ENCODE results near the gene SOX15. TPM values are rescaled to one million over a fixed set of nuclear protein-coding genes. Genes with fewer than 3 reads are reported as not detected.

The SOX15 gene
- total RNA-seq, 1 donor from 2014 or later = 0.78 TPM

- peaks cover 34% of the 10 kb centered on the region for H3K36me3 Mint-ChIP-seq (ENCODE audit: unreplicated experiment)
- TF ChIP-seq CTCF (IDR thresholded peaks at IDR 0.05) = no peak
- no peaks in the 10 kb centered on the region for H3K27me3 Mint-ChIP-seq (ENCODE audit: unreplicated experiment)
- H3K9me3 Mint-ChIP-seq (ENCODE audit: unreplicated experiment) = no peaks in the 10 kb centered on the region
- no peak for DNase-seq (ENCODE audit: extremely low spot score, unreplicated experiment)
- H3K4me3 Mint-ChIP-seq (ENCODE audit: unreplicated experiment) = no peak overlapping the region
- H3K4me1 Mint-ChIP-seq (ENCODE audit: unreplicated experiment) = peaks cover 25% of the 10 kb centered on the region
- peak overlapping the region; percentile 83 for H3K27ac Mint-ChIP-seq (ENCODE audit: unreplicated experiment)
Observed at GRCh38 chr17:7590743-7591142, 849 bp upstream of the SOX15 start.

GRCh38 chr17:7589204-7589868 lies 558 bp downstream of the SOX15 start:
- no peaks in the 10 kb centered on the region for H3K27me3 Mint-ChIP-seq (ENCODE audit: unreplicated experiment)
- no peak overlapping the region for H3K4me3 Mint-ChIP-seq (ENCODE audit: unreplicated experiment)
- peak overlapping the region; percentile 23 for H3K27ac Mint-ChIP-seq (ENCODE audit: unreplicated experiment)

GRCh38 chr17:7588553-7589203 lies 1.2 kb downstream of the SOX15 start:
- peaks cover 19% of the 10 kb centered on the region for H3K36me3 Mint-ChIP-seq (ENCODE audit: unreplicated experiment)
- TF ChIP-seq CTCF (IDR thresholded peaks at IDR 0.05) = no peak
- DNase-seq (ENCODE audit: extremely low spot score, unreplicated experiment) = no peak
- H3K4me3 Mint-ChIP-seq (ENCODE audit: unreplicated experiment) = no peak overlapping the region
- H3K27ac Mint-ChIP-seq (ENCODE audit: unreplicated experiment) = no peak overlapping the region
- H3K27me3 Mint-ChIP-seq (ENCODE audit: unreplicated experiment) = no peaks in the 10 kb centered on the region
- peaks cover 39% of the 10 kb centered on the region for H3K4me1 Mint-ChIP-seq (ENCODE audit: unreplicated experiment)
- H3K9me3 Mint-ChIP-seq (ENCODE audit: unreplicated experiment) = no peaks in the 10 kb centered on the region

More at GRCh38 chr17:7589204-7589868, 558 bp downstream of the SOX15 start:
- Mint-ChIP-seq H3K4me1 (ENCODE audit: unreplicated experiment) (peaks cover 34% of the 10 kb centered on the region), H3K36me3 (ENCODE audit: unreplicated experiment) (peaks cover 25% of the 10 kb centered on the region), H3K9me3 (ENCODE audit: unreplicated experiment) (no peaks in the 10 kb centered on the region)
- peak; percentile 90 for TF ChIP-seq CTCF (IDR thresholded peaks at IDR 0.05)
- DNase-seq (ENCODE audit: extremely low spot score, unreplicated experiment) = peak; percentile 91

GRCh38 chr17:7587420-7588151 lies 2.3 kb downstream of the SOX15 start:
- H3K27ac Mint-ChIP-seq (ENCODE audit: unreplicated experiment) = peak overlapping the region; percentile 54
- no peak for DNase-seq (ENCODE audit: extremely low spot score, unreplicated experiment)

More at GRCh38 chr17:7587420-7588151, 2.3 kb downstream of the SOX15 start:
- Mint-ChIP-seq H3K4me3 (ENCODE audit: unreplicated experiment) (no peak overlapping the region), H3K27me3 (ENCODE audit: unreplicated experiment) (no peaks in the 10 kb centered on the region), H3K36me3 (ENCODE audit: unreplicated experiment) (peaks cover 12% of the 10 kb centered on the region), H3K9me3 (ENCODE audit: unreplicated experiment) (no peaks in the 10 kb centered on the region), H3K4me1 (ENCODE audit: unreplicated experiment) (peaks cover 45% of the 10 kb centered on the region)
- no peak for TF ChIP-seq CTCF (IDR thresholded peaks at IDR 0.05)
